GM18520 (cell line): ENCODE measurements around the gene PLA2G15.
"Not testable (repeated sequence)": the region's sequence is repeated elsewhere in the genome, so short reads cannot be mapped to it uniquely, and the experiment has no call there.

Source experiments
- ATAC-seq: cut with Tn5 transposase; IDR thresholded peaks from one replicate; pipeline ENCODE4 v1.9.1; 2021; ENCODE audit not compliant: unreplicated experiment

PLA2G15 gene

DNA sequence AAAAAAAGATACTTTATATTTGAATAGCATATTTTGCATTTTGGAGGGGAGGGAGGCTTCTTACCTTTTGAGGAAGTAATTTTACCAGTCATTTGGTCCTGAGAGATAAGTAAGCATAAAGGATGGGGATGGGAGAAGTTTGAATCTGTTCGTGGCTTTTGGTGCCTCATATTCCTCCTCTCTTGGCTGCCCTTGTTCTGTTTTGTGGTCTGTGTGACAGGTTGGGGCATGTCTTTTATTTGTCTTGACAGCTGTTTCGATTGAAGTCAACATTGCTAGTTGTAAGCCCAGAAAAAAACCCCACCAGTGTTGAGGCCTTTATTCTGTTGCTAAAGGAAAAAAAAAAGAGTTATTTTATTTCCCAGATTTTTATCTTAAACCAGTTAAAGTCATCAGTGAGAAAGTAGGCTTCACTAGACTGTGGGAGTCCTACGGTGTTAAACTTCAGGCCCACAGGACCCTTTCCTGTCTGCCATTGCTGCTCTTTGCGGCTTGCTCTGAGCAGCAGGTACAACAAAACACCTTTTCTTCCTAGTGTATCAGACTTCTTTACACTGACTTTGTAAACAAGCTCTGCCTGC is 30.5 kb downstream of the PLA2G15 start:
- ATAC-seq, result peak; percentile 67

GRCh38 chr16:68276223-68276622 is 31.1 kb downstream of the PLA2G15 start:
- no peak for ATAC-seq

- no peak for ATAC-seq
Observed at GRCh38 chr16:68279726-68280558, 34.8 kb downstream of the PLA2G15 start.

GRCh38 chr16:68281368-68282063 is 36.3 kb downstream of the PLA2G15 start:
- no peak for ATAC-seq

GRCh38 chr16:68282064-68282452 is 36.9 kb downstream of the PLA2G15 start:
- ATAC-seq, result no peak

GRCh38 chr16:68283346-68283745 is 38.2 kb downstream of the PLA2G15 start:
- ATAC-seq, result no peak

DNA sequence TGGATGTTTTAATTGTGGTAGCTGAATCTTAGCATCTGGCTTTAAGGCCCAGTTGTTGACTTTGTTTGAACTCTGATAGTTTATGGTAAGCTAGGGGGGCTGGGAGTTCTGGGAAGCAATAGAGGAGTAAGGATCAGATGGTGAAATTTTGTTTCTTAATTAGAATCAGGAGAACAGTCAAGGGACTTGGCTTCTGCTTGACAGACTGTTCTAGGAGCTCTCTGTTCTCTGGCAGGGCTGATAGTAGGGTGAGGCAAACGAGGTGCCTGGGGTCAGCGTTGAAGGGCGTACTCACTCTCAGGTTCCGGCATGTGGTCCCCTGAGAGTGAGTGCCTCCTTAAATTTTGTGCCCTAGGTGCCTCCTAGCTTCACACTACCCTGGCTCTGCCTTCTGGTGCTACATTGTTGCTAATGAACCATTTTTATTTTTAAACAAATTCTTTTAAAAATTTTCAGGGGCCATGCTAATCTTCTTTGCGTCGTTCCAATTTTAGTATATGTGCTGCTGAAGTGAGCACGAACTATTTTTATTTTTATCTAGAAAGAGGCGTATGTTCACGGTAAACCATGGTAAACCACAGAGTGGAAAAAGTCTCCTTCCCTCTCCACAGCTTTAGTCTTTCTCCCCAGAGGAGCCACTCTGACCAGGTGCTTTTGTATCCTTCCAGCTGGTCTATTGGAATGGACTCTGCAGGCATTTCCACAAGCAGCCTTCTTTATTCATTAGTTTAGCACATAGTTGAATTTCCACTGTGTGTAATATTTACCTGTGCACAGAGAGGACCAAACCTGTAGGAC is 38.8 kb downstream of the PLA2G15 start:
- ATAC-seq, result no peak

GRCh38 chr16:68284847-68285246 is 39.7 kb downstream of the PLA2G15 start:
- ATAC-seq, result peak; percentile 42

DNA sequence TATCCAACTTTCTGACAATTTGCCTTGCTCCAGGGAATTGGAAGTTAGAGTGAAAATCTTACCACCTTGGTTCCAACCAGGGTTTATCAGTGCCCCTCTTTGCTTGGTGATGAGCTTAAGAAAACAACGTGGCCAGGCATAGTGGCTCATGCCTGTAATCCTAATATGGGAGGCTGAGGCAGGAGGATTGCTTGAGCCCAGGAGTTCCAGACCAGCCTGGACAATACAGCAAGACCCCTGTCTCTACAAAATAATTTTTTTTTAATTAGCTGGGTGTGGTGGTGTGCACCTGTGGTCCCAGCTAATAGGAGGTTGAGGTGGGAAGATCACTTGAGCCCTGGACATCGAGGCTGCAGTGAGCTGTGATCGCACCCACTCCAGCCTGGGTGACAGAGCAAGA is 40.5 kb downstream of the PLA2G15 start:
- no peak for ATAC-seq

GRCh38 chr16:68286153-68287074 is 41.2 kb downstream of the PLA2G15 start:
- no peak for ATAC-seq

- ATAC-seq, result no peak
Observed at GRCh38 chr16:68287276-68288251, 42.4 kb downstream of the PLA2G15 start.

GRCh38 chr16:68288252-68288650 is 43.1 kb downstream of the PLA2G15 start:
- no peak for ATAC-seq

GRCh38 chr16:68288796-68289195 is 43.6 kb downstream of the PLA2G15 start:
- not testable (repeated sequence) for ATAC-seq

DNA sequence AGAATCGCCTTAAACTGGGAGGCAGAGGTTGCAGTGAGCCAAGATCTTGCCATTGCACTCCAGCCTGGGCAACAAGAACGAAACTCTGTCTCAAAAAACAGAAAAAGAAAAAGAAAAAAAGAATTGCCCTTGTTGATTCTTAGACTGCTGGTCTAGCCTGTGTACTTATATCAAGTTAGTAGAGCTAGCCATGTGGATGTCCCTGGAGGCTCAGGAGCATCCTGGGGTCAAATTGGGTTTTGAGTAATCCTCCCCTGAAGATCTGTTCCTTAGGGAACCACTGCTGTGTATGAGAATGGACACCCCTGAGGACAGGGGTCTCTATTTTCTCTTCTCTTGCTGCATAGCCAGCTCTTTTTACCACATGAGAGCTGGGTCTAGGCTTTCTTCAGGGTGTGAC is 44.0 kb downstream of the PLA2G15 start:
- no peak for ATAC-seq

DNA sequence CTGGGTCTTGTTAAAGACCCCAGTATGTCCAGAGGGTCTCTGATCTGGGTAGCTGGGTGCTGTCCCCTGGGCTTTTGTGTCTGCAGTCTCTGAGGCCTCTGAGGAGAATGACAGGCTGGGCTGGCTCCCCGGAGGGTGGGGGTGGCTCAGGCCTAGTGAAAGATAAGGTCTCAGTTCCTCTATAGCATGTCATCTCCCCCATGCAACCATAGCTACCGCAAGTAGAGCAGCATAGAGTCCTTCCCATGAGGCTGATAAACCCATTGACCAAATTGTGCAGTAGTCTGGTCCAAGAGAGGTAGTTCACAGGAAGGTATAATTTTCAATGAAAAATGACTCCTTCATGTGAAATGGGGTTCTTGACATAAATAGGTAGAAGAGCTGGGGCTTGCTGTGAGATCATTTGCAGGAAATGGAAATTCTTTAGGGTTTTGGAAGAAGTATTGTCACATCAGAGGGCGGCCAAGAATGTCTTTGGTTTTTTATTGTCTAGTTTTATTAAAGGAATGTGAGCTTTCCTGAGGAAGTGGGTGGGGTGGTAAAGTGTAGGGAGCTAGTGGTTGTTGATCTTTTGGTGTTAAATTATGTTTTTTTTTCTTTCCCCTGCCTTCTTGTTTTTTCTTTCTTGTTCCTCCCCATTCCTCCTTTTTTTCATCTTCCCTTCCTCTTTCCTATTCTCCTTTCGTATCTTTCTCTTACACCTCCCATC is 44.6 kb downstream of the PLA2G15 start:
- ATAC-seq, result peak; percentile 52

DNA sequence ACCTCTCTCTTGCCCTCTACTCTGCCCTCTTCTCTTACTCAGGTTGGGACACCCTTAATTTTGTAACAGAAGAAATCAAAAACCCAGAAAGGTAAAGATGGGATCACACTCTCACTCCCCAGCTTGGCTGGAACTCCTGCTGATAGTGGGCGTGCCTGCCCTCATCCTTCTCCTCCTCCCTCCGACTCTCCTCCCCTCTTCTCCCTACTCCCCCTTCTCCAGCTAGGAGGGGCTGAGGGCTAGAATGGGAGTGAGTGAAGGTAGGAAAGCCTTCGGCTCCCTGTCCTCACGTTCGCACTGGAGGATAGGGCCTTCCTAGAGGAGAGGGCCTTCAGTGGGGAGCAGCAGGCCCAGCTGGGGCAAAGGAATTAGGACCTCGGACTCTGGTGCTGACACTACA is 45.3 kb downstream of the PLA2G15 start:
- no peak for ATAC-seq

DNA sequence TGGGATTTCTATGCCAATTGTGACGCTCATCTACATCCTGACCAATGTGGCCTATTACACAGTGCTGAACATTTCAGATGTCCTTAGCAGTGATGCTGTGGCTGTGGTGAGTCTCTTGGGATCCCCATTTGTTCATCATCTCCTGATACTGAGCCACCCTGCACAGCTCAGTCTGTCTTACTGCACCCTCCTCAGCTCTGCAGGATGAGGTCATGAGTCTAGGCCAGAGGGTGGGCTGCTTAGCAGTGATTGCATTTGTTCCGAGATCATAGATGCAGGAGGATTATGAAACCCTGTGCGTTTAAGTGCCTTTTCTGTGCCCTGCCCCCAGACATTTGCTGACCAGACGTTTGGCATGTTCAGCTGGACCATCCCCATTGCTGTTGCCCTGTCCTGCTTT is 46.1 kb downstream of the PLA2G15 start:
- no peak for ATAC-seq

DNA sequence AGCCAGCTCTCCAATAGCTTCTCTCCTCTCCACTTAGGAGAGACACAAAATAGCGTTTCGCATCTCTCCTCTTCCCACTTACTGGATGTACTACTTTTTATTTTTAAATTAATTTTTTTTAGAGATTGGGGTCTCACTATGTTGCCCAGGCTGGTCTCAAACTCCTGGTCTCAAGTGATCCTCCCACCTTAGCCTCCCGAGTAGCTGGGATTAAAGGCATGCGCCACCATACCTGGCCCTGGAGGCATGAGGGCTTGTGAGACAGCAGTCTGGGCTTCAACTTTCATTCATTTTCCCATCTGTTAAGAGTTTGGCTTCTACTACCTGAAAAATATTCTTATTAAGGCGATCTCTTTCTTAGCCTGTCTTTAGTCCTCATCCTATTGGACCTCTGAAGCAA is 47.3 kb downstream of the PLA2G15 start:
- ATAC-seq, result no peak
